ENCODE measurements around the gene UBXN1. TPM values are rescaled to one million over a fixed set of nuclear protein-coding genes. Genes with fewer than 3 reads are reported as not detected.
A peak's percentile ranks its signal among the peaks of the same experiment; 100 is the strongest.
"Not testable (repeated sequence)": the region's sequence is repeated elsewhere in the genome, so short reads cannot be mapped to it uniquely, and the experiment has no call there.

UBXN1 gene
- total and polyA plus RNA-seq, 2 donors from 2014 or later, result 89.2 to 139 TPM

- Histone ChIP-seq H3K9ac (ENCODE audit: low read length in 3 of 3) (no peak overlapping the region), H3K36me3 (ENCODE audit: control insufficient read depth in 2 of 3, insufficient read depth in 3 of 3, low read length in 3 of 3) (peaks cover 0 to 4% (median 4%) of the 10 kb centered on the region in 3 donors), H3K4me1 (ENCODE audit: control insufficient read depth in 2 of 3, insufficient read depth in 2 of 3, low read depth in 1 of 3, low read length in 3 of 3) (peaks cover 0 to 8% (median 4%) of the 10 kb centered on the region in 3 donors), H3K4me3 (ENCODE audit: low read length in 3 of 3) (no peak overlapping the region), H3K27ac (ENCODE audit: low read depth in 2 of 2, low read length in 2 of 2) (no peak overlapping the region), H3K9me3 (ENCODE audit: control insufficient read depth in 2 of 3, insufficient read depth in 1 of 3, low read length in 3 of 3) (no peaks in the 10 kb centered on the region), H3K27me3 (ENCODE audit: control insufficient read depth, insufficient read depth, low read length) (no peaks in the 10 kb centered on the region)
- no peak for DNase-seq
- no peak for TF ChIP-seq CTCF (IDR thresholded peaks at IDR 0.05; ENCODE audit: borderline replicate concordance, extremely low read depth, insufficient read depth)
- intact Hi-C loops (cut with DNase I), result no loop called here
- FAIRE-seq, result no peak
Observed at GRCh38 chr11:62654297-62654696, 24.6 kb downstream of the UBXN1 start.

- FAIRE-seq, result no peak
- Histone ChIP-seq H3K36me3 (ENCODE audit: control insufficient read depth in 2 of 3, insufficient read depth in 3 of 3, low read length in 3 of 3) (peaks cover 0 to 19% (median 5%) of the 10 kb centered on the region in 3 donors), H3K27me3 (ENCODE audit: control insufficient read depth, insufficient read depth, low read length) (no peaks in the 10 kb centered on the region), H3K27ac (ENCODE audit: low read depth in 2 of 2, low read length in 2 of 2) (peak overlapping the region; percentile 83 to 86), H3K9me3 (ENCODE audit: control insufficient read depth in 2 of 3, insufficient read depth in 1 of 3, low read length in 3 of 3) (no peaks in the 10 kb centered on the region), H3K4me1 (ENCODE audit: control insufficient read depth in 2 of 3, insufficient read depth in 2 of 3, low read depth in 1 of 3, low read length in 3 of 3) (peaks cover 0 to 8% (median 4%) of the 10 kb centered on the region in 3 donors), H3K9ac (ENCODE audit: low read length in 3 of 3) (peak overlapping the region; percentile 40 to 94 (median 80)), H3K4me3 (ENCODE audit: low read length in 3 of 3) (peak overlapping the region; percentile 64 to 90 (median 72))
- TF ChIP-seq CTCF (IDR thresholded peaks at IDR 0.05; ENCODE audit: borderline replicate concordance, extremely low read depth, insufficient read depth), result no peak
- intact Hi-C loops (cut with DNase I), result no loop called here
- DNase-seq, result no peak
Observed at GRCh38 chr11:62652161-62653006, 26.5 kb downstream of the UBXN1 start.

GRCh38 chr11:62650283-62650682 lies 28.6 kb downstream of the UBXN1 start:
- H3K9me3 ChIP-seq (ENCODE audit: control insufficient read depth in 2 of 3, insufficient read depth in 1 of 3, low read length in 3 of 3); intact Hi-C loops (cut with DNase I); FAIRE-seq; H3K27ac ChIP-seq (ENCODE audit: low read depth in 2 of 2, low read length in 2 of 2); H3K9ac ChIP-seq (ENCODE audit: low read length in 3 of 3); DNase-seq; H3K4me3 ChIP-seq (ENCODE audit: low read length in 3 of 3); H3K27me3 ChIP-seq (ENCODE audit: control insufficient read depth, insufficient read depth, low read length): not testable (repeated sequence)
- H3K36me3 ChIP-seq (ENCODE audit: control insufficient read depth in 2 of 3, insufficient read depth in 3 of 3, low read length in 3 of 3), result peaks cover 0 to 19% (median 5%) of the 10 kb centered on the region in 3 donors
- H3K4me1 ChIP-seq (ENCODE audit: control insufficient read depth in 2 of 3, insufficient read depth in 2 of 3, low read depth in 1 of 3, low read length in 3 of 3), result peaks cover 0 to 17% (median 7%) of the 10 kb centered on the region in 3 donors

GRCh38 chr11:62649486-62649885 lies 29.4 kb downstream of the UBXN1 start:
- H3K27ac ChIP-seq (ENCODE audit: low read depth in 2 of 2, low read length in 2 of 2), result no peak overlapping the region
- no peaks in the 10 kb centered on the region for H3K9me3 ChIP-seq (ENCODE audit: control insufficient read depth in 2 of 3, insufficient read depth in 1 of 3, low read length in 3 of 3)
- H3K4me3 ChIP-seq (ENCODE audit: low read length in 3 of 3), result no peak overlapping the region
- FAIRE-seq (no peak), DNase-seq (no peak)
- peaks cover 0 to 19% (median 5%) of the 10 kb centered on the region in 3 donors for H3K36me3 ChIP-seq (ENCODE audit: control insufficient read depth in 2 of 3, insufficient read depth in 3 of 3, low read length in 3 of 3)
- TF ChIP-seq CTCF (IDR thresholded peaks at IDR 0.05; ENCODE audit: borderline replicate concordance, extremely low read depth, insufficient read depth), result no peak
- H3K4me1 ChIP-seq (ENCODE audit: control insufficient read depth in 2 of 3, insufficient read depth in 2 of 3, low read depth in 1 of 3, low read length in 3 of 3), result peaks cover 0 to 20% (median 7%) of the 10 kb centered on the region in 3 donors
- H3K27me3 ChIP-seq (ENCODE audit: control insufficient read depth, insufficient read depth, low read length), result no peaks in the 10 kb centered on the region
- intact Hi-C loops (cut with DNase I), result no loop called here
- H3K9ac ChIP-seq (ENCODE audit: low read length in 3 of 3), result no peak overlapping the region
